ENCODE data around the gene PFKM. TPM values are rescaled to one million over a fixed set of nuclear protein-coding genes. Genes with fewer than 3 reads are reported as not detected.

Gene PFKM
- total and polyA plus RNA-seq, 2 of the 4 experiments (the other 2 are of a cell fraction), result 56.7 to 82.6 TPM

GRCh38 chr12:48080285-48080684 lies 38.9 kb upstream of the PFKM start:
- Histone ChIP-seq H4K5ac (ENCODE audit: low read depth, low read length) (no peak overlapping the region), H3K56ac (ENCODE audit: extremely low read depth, insufficient read depth, low read length) (no peak overlapping the region), H3K9me1 (ENCODE audit: insufficient read depth, low read length) (no peaks in the 10 kb centered on the region), H2AFZ (replicated peaks; ENCODE audit: low read length, poor library complexity) (no peak overlapping the region), H3K27me3 (ENCODE audit: control insufficient read depth, insufficient read depth, low read length) (no peaks in the 10 kb centered on the region), H4K20me1 (ENCODE audit: insufficient read depth, low read length) (no peaks in the 10 kb centered on the region), H3K9me3 (ENCODE audit: control insufficient read depth, insufficient read depth, low read length) (no peaks in the 10 kb centered on the region), H3K4me3 (ENCODE audit: insufficient read depth, low read depth, low read length) (no peak overlapping the region), H3K4ac (ENCODE audit: low read depth, low read length) (no peak overlapping the region), H3K4me1 (ENCODE audit: control insufficient read depth, insufficient read depth, low read length) (no peaks in the 10 kb centered on the region), H2BK20ac (ENCODE audit: low read depth, low read length) (no peak overlapping the region), H3K27ac (ENCODE audit: insufficient read depth, low read length) (no peak overlapping the region), H2AK5ac (ENCODE audit: low read depth, low read length) (no peak overlapping the region), H3K4me2 (ENCODE audit: low read depth, low read length) (no peak overlapping the region), H3K14ac (replicated peaks; ENCODE audit: low read depth, low read length) (no peak overlapping the region), H2AK9ac (replicated peaks; ENCODE audit: low read depth, low read length, poor library complexity) (no peak overlapping the region), H3K36me3 (ENCODE audit: control insufficient read depth, insufficient read depth, low read length) (peaks cover 11% of the 10 kb centered on the region), H3K9ac (ENCODE audit: low read depth, low read length) (no peak overlapping the region), H3K23ac (ENCODE audit: low read depth, low read length) (no peak overlapping the region), H2BK120ac (ENCODE audit: low read depth, low read length) (no peak overlapping the region), H3K79me1 (ENCODE audit: low read depth in 1 of 2, low read length in 2 of 2) (no peaks in the 10 kb centered on the region; a peak in 1 of 4 replicates), H2BK5ac (ENCODE audit: low read depth, low read length, poor library complexity, severe bottlenecking) (no peak overlapping the region), H4K91ac (ENCODE audit: insufficient read depth, low read depth, low read length) (no peak overlapping the region), H4K8ac (ENCODE audit: low read depth in 2 of 2, low read length in 2 of 2) (no peak overlapping the region), H3K18ac (ENCODE audit: low read depth, low read length) (no peak overlapping the region), H2BK15ac (ENCODE audit: low read depth, low read length) (no peak overlapping the region)
- dilution Hi-C loops (cut with HindIII; ENCODE audit: low sequenced_read_pairs, unreplicated experiment), result no loop called here
- ChIA-PET POLR2A (ENCODE audit: unreplicated experiment) (no interaction called here), CTCF (no interaction called here)
- DNase-seq (no peak), ATAC-seq (ENCODE audit: low read depth) (no peak)
- intact Hi-C loops (cut with micrococcal nuclease), result loop anchor here (10.0 kb wide), 1 partner anchor 535 kb away; no protein-coding TSS in a partner anchor
- in situ Hi-C loops (cut with MboI; ENCODE audit: low sequenced_read_pairs), result no loop called here
- no CpG with 5 or more reads among the region's 5 CpGs for WGBS, 2 experiments (ENCODE audit: extremely low coverage in 2 of 2, insufficient read length in 1 of 2)
- no peak for TF ChIP-seq CHD1 (IDR thresholded peaks at IDR 0.05; ENCODE audit: low read depth, low read length)
- TF ChIP-seq POLR2A (IDR thresholded peaks at IDR 0.05; ENCODE audit: low read depth, low read length), result no peak
- no peak for TF ChIP-seq NFE2L2 (IDR thresholded peaks at IDR 0.05; ENCODE audit: low read depth, low read length)
- TF ChIP-seq CEBPB (IDR thresholded peaks at IDR 0.05; ENCODE audit: low read depth, low read length), result no peak
- no peak for TF ChIP-seq FOS (IDR thresholded peaks at IDR 0.05; ENCODE audit: low read depth, low read length)
- TF ChIP-seq MAZ (IDR thresholded peaks at IDR 0.05; ENCODE audit: borderline replicate concordance, low read depth, low read length), result no peak
- TF ChIP-seq SMC3 (IDR thresholded peaks at IDR 0.05; ENCODE audit: low read depth, low read length), result no peak
- TF ChIP-seq MAFK (IDR thresholded peaks at IDR 0.05; ENCODE audit: low read depth, low read length), result no peak
- TF ChIP-seq BHLHE40 (IDR thresholded peaks at IDR 0.05; ENCODE audit: low read depth, low read length), result no peak
- TF ChIP-seq CTCF (conservative IDR thresholded peaks at IDR 0.05; ENCODE audit: low read depth, low read length), result no peak
- no peak for TF ChIP-seq RFX5 (IDR thresholded peaks at IDR 0.05; ENCODE audit: low read depth, low read length)
- no peak for TF ChIP-seq USF2 (IDR thresholded peaks at IDR 0.05; ENCODE audit: low read depth, low read length)
- TF ChIP-seq ELK1 (IDR thresholded peaks at IDR 0.05; ENCODE audit: borderline replicate concordance, low read depth, low read length), result no peak
- no peak for TF ChIP-seq RAD21 (IDR thresholded peaks at IDR 0.05; ENCODE audit: low read length)
- no peak for TF ChIP-seq MXI1 (IDR thresholded peaks at IDR 0.05; ENCODE audit: borderline replicate concordance, low read depth, low read length)
- TF ChIP-seq RCOR1 (IDR thresholded peaks at IDR 0.05; ENCODE audit: insufficient replicate concordance, low read length), result no peak
- no TSS peak for BruUV-seq (replicated peaks)
